Measurements from ENCODE around the gene P4HTM.

Gene P4HTM

GRCh38 chr3:49009396-49009795, 19.4 kb downstream of the P4HTM start:
- no peak for DNase-seq

- DNase-seq = no peak
These were observed 22.5 kb downstream of the P4HTM start for GRCh38 chr3:49012441-49013017.

- DNase-seq = no peak
These were observed 23.2 kb downstream of the P4HTM start for GRCh38 chr3:49013113-49013737.

GRCh38 chr3:49013738-49014660, 24.0 kb downstream of the P4HTM start:
- peak; percentile 40 for DNase-seq

- no peak for DNase-seq
These were observed 25.0 kb downstream of the P4HTM start for GRCh38 chr3:49015072-49015471.

- no peak for DNase-seq
These were observed 25.7 kb downstream of the P4HTM start for GRCh38 chr3:49015765-49016164.

GRCh38 chr3:49016414-49017228, 26.6 kb downstream of the P4HTM start:
- DNase-seq = no peak

GRCh38 chr3:49017229-49017970, 27.4 kb downstream of the P4HTM start:
- no peak for DNase-seq

- peak; percentile 70 for DNase-seq
These were observed 28.1 kb downstream of the P4HTM start, which contains the start of gene DALRD3 for GRCh38 chr3:49017971-49018706. Gene DALRD3, minus strand, starts transcription at chr3:49018580. Its CDS starts 16 bp downstream, at chr3:49018564.

GRCh38 chr3:49018707-49019006, 28.6 kb downstream of the P4HTM start:
- no peak for DNase-seq

GRCh38 chr3:49019941-49020329, 29.9 kb downstream of the P4HTM start:
- DNase-seq = no peak

GRCh38 chr3:49020330-49021212, 30.5 kb downstream of the P4HTM start:
- no peak for DNase-seq

GRCh38 chr3:49021213-49021812, 31.3 kb downstream of the P4HTM start:
- DNase-seq = peak; percentile 98

- peak; percentile 87 for DNase-seq
These were observed 32.0 kb downstream of the P4HTM start, which contains the start of gene NDUFAF3 for GRCh38 chr3:49021813-49022687. Gene NDUFAF3, plus strand, starts transcription at chr3:49022121. Its CDS starts 24 bp downstream, at chr3:49022145.

GRCh38 chr3:49022688-49023171, 32.7 kb downstream of the P4HTM start:
- DNase-seq = no peak

- DNase-seq = no peak
These were observed 33.7 kb downstream of the P4HTM start for GRCh38 chr3:49023775-49024174.

GRCh38 chr3:49024449-49024848, 34.4 kb downstream of the P4HTM start:
- no peak for DNase-seq

GRCh38 chr3:49025005-49025792, 35.2 kb downstream of the P4HTM start:
- no peak for DNase-seq

Measured in central memory CD4-positive, alpha-beta T cell (primary cell).